ENCODE measurements around the gene CPM. TPM values are rescaled to one million over a fixed set of nuclear protein-coding genes. Genes with fewer than 3 reads are reported as not detected.
"Not testable (repeated sequence)": the region's sequence is repeated elsewhere in the genome, so short reads cannot be mapped to it uniquely, and the experiment has no call there.

The CPM gene
- total RNA-seq, 1 donor from 2014 or later: 0.64 TPM

- peak; percentile 62 to 90 for DNase-seq (ENCODE audit: low read depth in 2 of 2)
Measured at GRCh38 chr12:68807576-68808387, 125.2 kb downstream of the CPM start, which contains the start of gene MDM2. Gene MDM2, plus strand, starts transcription at chr12:68808177. Its CDS starts 301 bp downstream, at chr12:68808478.

- not testable (repeated sequence) for DNase-seq (ENCODE audit: low read depth in 2 of 2)
Measured at GRCh38 chr12:68807274-68807575, 125.7 kb downstream of the CPM start.

GRCh38 chr12:68806488-68807237, 126.3 kb downstream of the CPM start:
- no peak for DNase-seq (ENCODE audit: low read depth in 2 of 2)

- no peak for DNase-seq (ENCODE audit: low read depth in 2 of 2)
Measured at GRCh38 chr12:68805592-68806120, 127.3 kb downstream of the CPM start.

- DNase-seq (ENCODE audit: low read depth in 2 of 2): no peak
Measured at GRCh38 chr12:68804657-68805591, 128.0 kb downstream of the CPM start.

GRCh38 chr12:68803948-68804656, 128.9 kb downstream of the CPM start:
- DNase-seq (ENCODE audit: low read depth in 2 of 2): no peak

- not testable (repeated sequence) for DNase-seq (ENCODE audit: low read depth in 2 of 2)
Measured at GRCh38 chr12:68802911-68803651, 129.9 kb downstream of the CPM start.

- DNase-seq (ENCODE audit: low read depth in 2 of 2): not testable (repeated sequence)
Measured at GRCh38 chr12:68802372-68802745, 130.6 kb downstream of the CPM start.

Other genes starting within 250 kb of the CPM start
- 42.2 and 44.3 TPM in 2 replicates for gene NUP107, start 246.2 kb downstream of the CPM start, total RNA-seq
- gene SLC35E3, start 187.0 kb downstream of the CPM start, total RNA-seq: 4.6 and 5.3 TPM in 2 replicates
- 158 and 223 TPM in 2 replicates for gene MDM2, start 125.0 kb downstream of the CPM start, total RNA-seq

Data from dermis microvascular lymphatic vessel endothelial cell (primary cell).